Measurements from ENCODE around the gene ERFL.

The ERFL gene

GRCh38 chr19:41912899-41913537 lies 15.2 kb downstream of the ERFL start:
- DNase-seq, result no peak

GRCh38 chr19:41911889-41912731 lies 16.1 kb downstream of the ERFL start:
- no peak for DNase-seq

- DNase-seq, result no peak
These were observed 17.0 kb downstream of the ERFL start for GRCh38 chr19:41910992-41911888.

GRCh38 chr19:41910240-41910991 lies 17.8 kb downstream of the ERFL start:
- DNase-seq, result no peak

- no peak for DNase-seq
These were observed 18.5 kb downstream of the ERFL start for GRCh38 chr19:41909706-41910105.

GRCh38 chr19:41908724-41909464 lies 19.4 kb downstream of the ERFL start:
- no peak for DNase-seq

GRCh38 chr19:41907994-41908615 lies 20.1 kb downstream of the ERFL start:
- DNase-seq, result no peak

- no peak for DNase-seq
These were observed 21.2 kb downstream of the ERFL start for GRCh38 chr19:41906916-41907680.

GRCh38 chr19:41906271-41906670 lies 22.0 kb downstream of the ERFL start:
- DNase-seq, result no peak

GRCh38 chr19:41905273-41906002 lies 22.8 kb downstream of the ERFL start:
- DNase-seq, result no peak

- no peak for DNase-seq
These were observed 24.0 kb downstream of the ERFL start for GRCh38 chr19:41904118-41904870.

- no peak for DNase-seq
These were observed 24.9 kb downstream of the ERFL start for GRCh38 chr19:41903193-41903953.

- DNase-seq, result no peak
These were observed 25.7 kb downstream of the ERFL start for GRCh38 chr19:41902594-41902993.

- DNase-seq, result no peak
These were observed 26.4 kb downstream of the ERFL start for GRCh38 chr19:41901707-41902360.

GRCh38 chr19:41898235-41898634 lies 30.0 kb downstream of the ERFL start:
- DNase-seq, result no peak

GRCh38 chr19:41897820-41898219 lies 30.4 kb downstream of the ERFL start:
- DNase-seq, result no peak

- DNase-seq, result no peak
These were observed 31.1 kb downstream of the ERFL start for GRCh38 chr19:41897181-41897580.

- DNase-seq, result no peak
These were observed 31.7 kb downstream of the ERFL start for GRCh38 chr19:41896581-41896942.

Measured in hippocampal formation (tissue), 2 donors.